Glutamatergic neuron (in vitro differentiated cells): ENCODE results near the gene ELMOD1. TPM values are rescaled to one million over a fixed set of nuclear protein-coding genes. Genes with fewer than 3 reads are reported as not detected.

ENCODE experiments used
- DNase-seq: peaks from one replicate; pipeline ENCODE4 v3.0.0; 2022
- H3K27ac Mint-ChIP-seq: one replicate; pipeline ENCODE4 v1.8.0; 2020; ENCODE audit warnings: mild to moderate bottlenecking, mixed read lengths, inconsistent platforms; ENCODE audit not compliant: unreplicated experiment
- H3K27me3 Mint-ChIP-seq: one replicate; pipeline ENCODE4 v1.8.0; 2020; ENCODE audit warnings: mild to moderate bottlenecking, moderate library complexity, mixed read lengths, inconsistent platforms; ENCODE audit not compliant: unreplicated experiment
- H3K36me3 Mint-ChIP-seq: one replicate; pipeline ENCODE4 v1.8.0; 2020; ENCODE audit warnings: mild to moderate bottlenecking, mixed read lengths, inconsistent platforms; ENCODE audit not compliant: unreplicated experiment
- H3K4me1 Mint-ChIP-seq: one replicate; pipeline ENCODE4 v1.8.0; 2020; ENCODE audit warnings: mild to moderate bottlenecking, low read depth, mixed read lengths, inconsistent platforms; ENCODE audit not compliant: unreplicated experiment
- H3K4me3 Mint-ChIP-seq: one replicate; pipeline ENCODE4 v1.8.0; 2020; ENCODE audit warnings: mild to moderate bottlenecking, mixed read lengths, inconsistent platforms; ENCODE audit not compliant: unreplicated experiment
- H3K9me3 Mint-ChIP-seq: one replicate; pipeline ENCODE4 v1.8.0; 2020; ENCODE audit warnings: mild to moderate bottlenecking, moderate library complexity, mixed read lengths, inconsistent platforms; ENCODE audit not compliant: unreplicated experiment
- total RNA-seq: library from RNA; stranded (reverse); fragmentation: NEBNext Ultra II Directional; extraction: Animal tissue kit (Norgen Biotek cat#: 25700); gene quantifications from one replicate; pipeline ENCODE4 v1.2.1, GENCODE V29; 2021; ENCODE audit not compliant: unreplicated experiment
- TF ChIP-seq, protein P1 (sequence below): fragments of 200-600 bp; sonication (generic); IDR thresholded peaks from one replicate; pipeline ENCODE4 v1.5.0; 2021; ENCODE audit not compliant: partially characterized antibody, unreplicated experiment

The ELMOD1 gene
- total RNA-seq, 1 donor from 2014 or later, result 0.81 TPM

DNA sequence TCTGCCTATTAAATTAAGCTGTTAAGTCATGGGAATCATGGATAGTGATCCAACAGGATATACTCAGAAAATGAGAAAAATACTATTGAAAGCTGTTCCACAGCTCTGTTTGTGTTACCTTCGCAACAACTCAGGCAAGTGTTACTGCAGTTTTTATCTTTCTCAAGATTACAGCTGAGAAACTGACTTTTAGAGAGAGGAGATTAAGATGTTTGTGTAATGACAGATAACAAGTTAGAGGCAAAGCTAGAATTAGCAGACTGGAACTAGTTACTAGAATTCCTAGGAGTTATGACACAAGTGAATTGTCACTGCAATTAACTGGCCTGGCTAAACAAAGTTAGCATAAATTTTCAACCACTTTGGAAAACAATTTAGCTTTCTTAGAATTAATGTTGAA lies 119.4 kb downstream of the ELMOD1 start:
- Mint-ChIP-seq H3K4me3 (no peak overlapping the region), H3K36me3 (no peaks in the 10 kb centered on the region), H3K27me3 (no peaks in the 10 kb centered on the region), H3K9me3 (no peaks in the 10 kb centered on the region), H3K27ac (no peak overlapping the region), H3K4me1 (peaks cover 8% of the 10 kb centered on the region)
- TF ChIP-seq, protein P1, sequence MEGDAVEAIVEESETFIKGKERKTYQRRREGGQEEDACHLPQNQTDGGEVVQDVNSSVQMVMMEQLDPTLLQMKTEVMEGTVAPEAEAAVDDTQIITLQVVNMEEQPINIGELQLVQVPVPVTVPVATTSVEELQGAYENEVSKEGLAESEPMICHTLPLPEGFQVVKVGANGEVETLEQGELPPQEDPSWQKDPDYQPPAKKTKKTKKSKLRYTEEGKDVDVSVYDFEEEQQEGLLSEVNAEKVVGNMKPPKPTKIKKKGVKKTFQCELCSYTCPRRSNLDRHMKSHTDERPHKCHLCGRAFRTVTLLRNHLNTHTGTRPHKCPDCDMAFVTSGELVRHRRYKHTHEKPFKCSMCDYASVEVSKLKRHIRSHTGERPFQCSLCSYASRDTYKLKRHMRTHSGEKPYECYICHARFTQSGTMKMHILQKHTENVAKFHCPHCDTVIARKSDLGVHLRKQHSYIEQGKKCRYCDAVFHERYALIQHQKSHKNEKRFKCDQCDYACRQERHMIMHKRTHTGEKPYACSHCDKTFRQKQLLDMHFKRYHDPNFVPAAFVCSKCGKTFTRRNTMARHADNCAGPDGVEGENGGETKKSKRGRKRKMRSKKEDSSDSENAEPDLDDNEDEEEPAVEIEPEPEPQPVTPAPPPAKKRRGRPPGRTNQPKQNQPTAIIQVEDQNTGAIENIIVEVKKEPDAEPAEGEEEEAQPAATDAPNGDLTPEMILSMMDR, result no peak
- no peak for DNase-seq

DNA sequence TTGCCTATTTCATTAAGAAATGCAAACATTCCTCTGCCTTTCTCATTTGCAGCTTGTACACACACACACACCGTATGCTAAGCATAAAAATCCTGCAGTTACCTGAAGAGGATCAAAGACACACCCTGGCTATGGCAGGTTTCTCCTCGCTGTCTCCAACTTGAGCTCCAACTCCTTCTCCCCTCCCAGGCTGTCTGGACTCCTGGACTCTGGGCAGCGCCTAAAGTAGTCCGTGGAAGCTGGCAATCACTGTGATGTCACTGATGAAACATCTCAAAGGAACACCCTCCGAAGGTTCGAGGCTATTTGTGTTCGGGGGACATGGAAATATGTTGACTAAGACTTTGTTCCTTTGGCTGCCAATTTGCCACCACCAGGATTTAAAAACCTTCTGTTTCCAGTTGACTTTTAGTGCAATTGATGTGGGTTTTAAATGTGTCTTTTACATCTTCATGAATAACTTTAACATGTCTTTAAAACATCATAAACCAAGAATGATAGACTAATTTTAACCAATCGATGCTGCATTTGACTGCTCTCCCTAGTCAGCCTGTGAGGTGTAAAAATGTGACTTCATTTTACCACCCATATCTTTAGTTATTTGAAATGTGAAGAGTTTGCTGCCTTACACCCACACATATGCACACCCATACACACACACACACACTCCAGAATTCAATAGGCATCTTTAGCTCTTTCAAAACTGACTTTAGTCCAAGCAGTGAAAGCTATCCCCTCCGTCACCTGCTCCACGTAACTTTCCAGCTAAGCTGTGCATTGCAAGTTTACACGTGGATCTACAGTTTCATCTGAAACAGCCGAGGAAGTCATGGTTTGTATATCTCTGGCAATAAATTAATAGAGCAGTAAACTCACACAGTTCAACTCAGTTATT lies 121.2 kb downstream of the ELMOD1 start, which contains the start of gene SLN:
SLN (minus strand) TSS at position 196 of the 895 bp plus-strand sequence.
- Mint-ChIP-seq H3K4me3 (no peak within 1 kb of the TSS), H3K4me1 (peaks cover 8% of the 10 kb centered on the region), H3K9me3 (no peaks in the 10 kb centered on the region), H3K27me3 (no peaks in the 10 kb centered on the region), H3K36me3 (no peaks in the 10 kb centered on the region), H3K27ac (no peak within 1 kb of the TSS)
- DNase-seq, result no peak
- TF ChIP-seq, protein P1, result no peak

DNA sequence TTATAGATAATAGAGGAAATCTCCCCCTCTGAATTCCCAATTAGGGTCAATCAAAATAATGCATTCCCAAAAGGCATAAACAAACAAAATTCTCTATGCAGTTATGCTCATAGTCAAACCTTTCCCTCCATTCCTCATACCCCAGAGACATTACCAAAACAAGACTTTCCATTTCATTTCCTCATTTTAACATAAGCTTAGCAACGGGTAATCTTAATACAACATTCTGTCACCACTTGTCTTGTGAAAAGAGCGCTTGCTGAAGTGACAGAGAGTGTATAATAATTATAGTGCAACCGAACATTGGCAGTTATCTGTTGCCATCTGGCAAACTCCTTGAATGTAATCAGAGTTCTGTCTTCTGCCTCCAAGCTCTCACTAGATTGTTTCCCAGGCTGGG lies 122.1 kb downstream of the ELMOD1 start:
- peaks cover 8% of the 10 kb centered on the region for H3K4me1 Mint-ChIP-seq
- H3K4me3 Mint-ChIP-seq, result no peak overlapping the region
- TF ChIP-seq, protein P1, result no peak
- H3K27ac Mint-ChIP-seq, result no peak overlapping the region
- no peaks in the 10 kb centered on the region for H3K36me3 Mint-ChIP-seq
- DNase-seq, result no peak
- no peaks in the 10 kb centered on the region for H3K27me3 Mint-ChIP-seq
- H3K9me3 Mint-ChIP-seq, result no peaks in the 10 kb centered on the region

Other genes starting within 250 kb of the ELMOD1 start
- gene CWF19L2, start 133.3 kb upstream of the ELMOD1 start, total RNA-seq, result 15.0 TPM
- 6.4 TPM for gene ALKBH8, start 25.4 kb upstream of the ELMOD1 start, total RNA-seq
- not detected for gene SLN, start 120.9 kb downstream of the ELMOD1 start, total RNA-seq